H1 (cell line): Measurements from ENCODE around the gene CNRIP1.

ENCODE experiments used
- CREB1 ChIP-seq: IDR thresholded peaks from 2 replicates; pipeline ENCODE4 v1.6.1; 2012; ENCODE audit warnings: inconsistent platforms
- CTCF ChIP-seq, 3 experiments: IDR thresholded peaks; 1 replicate in 2 of 3; 2 replicates in 1 of 3; pipeline versions ENCODE4 v1.5.1 to v1.6.1; 2011; ENCODE audit warnings: low read length in 3 of 3, mild to moderate bottlenecking in 3 of 3, inconsistent platforms in 2 of 3, low read depth in 1 of 3, moderate library complexity in 1 of 3; ENCODE audit not compliant: insufficient read depth in 1 of 3; ENCODE audit errors: control extremely low read depth in 1 of 3
- EZH2 ChIP-seq: fragments of 200-600 bp; sonication (generic); IDR thresholded peaks from 2 replicates; pipeline ENCODE4 v1.7.1; 2012; ENCODE audit warnings: low read depth, mild to moderate bottlenecking, moderate library complexity, low read length, inconsistent platforms; ENCODE audit not compliant: severe bottlenecking
- HDAC2 ChIP-seq, 2 experiments: fragments of 300-600 bp in 1 of 2; sonication (generic) in 1 of 2; IDR thresholded peaks; 2 replicates each; pipeline ENCODE4 v1.6.1; 2011 to 2012; ENCODE audit warnings: low read depth in 2 of 2, low read length in 2 of 2, mild to moderate bottlenecking in 2 of 2, moderate library complexity in 2 of 2, borderline replicate concordance in 1 of 2, inconsistent platforms in 1 of 2
- JUN ChIP-seq: IDR thresholded peaks from 2 replicates; pipeline ENCODE4 v1.6.1; 2011; ENCODE audit warnings: low read depth, mild to moderate bottlenecking, improper control_type of control experiment, low read length
- KDM1A ChIP-seq: fragments of 200-600, 300-600 bp; sonication (generic); IDR thresholded peaks from 2 replicates; pipeline ENCODE4 v1.7.1; 2016; ENCODE audit warnings: mild to moderate bottlenecking, low read length, borderline replicate concordance
- MAFK ChIP-seq: IDR thresholded peaks from 2 replicates; pipeline ENCODE4 v1.6.1; 2012; ENCODE audit warnings: low read depth, mild to moderate bottlenecking, improper control_type of control experiment, low read length
- POLR2A ChIP-seq, 2 experiments: IDR thresholded peaks; 1 replicate in 1 of 2; 2 replicates in 1 of 2; pipeline ENCODE4 v1.6.1; 2011; ENCODE audit warnings: low read depth in 2 of 2, low read length in 2 of 2, mild to moderate bottlenecking in 2 of 2; ENCODE audit errors: control extremely low read depth in 1 of 2
- POLR2AphosphoS5 ChIP-seq: IDR thresholded peaks from 2 replicates; pipeline ENCODE4 v1.6.1; 2011; ENCODE audit warnings: low read depth, low read length
- RAD21 ChIP-seq, 2 experiments: IDR thresholded peaks in 1 of 2; conservative IDR thresholded peaks in 1 of 2; 2 replicates each; pipeline ENCODE4 v1.6.1; 2011; ENCODE audit warnings: low read depth in 2 of 2, low read length in 2 of 2, improper control_type of control experiment in 1 of 2, inconsistent platforms in 1 of 2, mild to moderate bottlenecking in 1 of 2, moderate library complexity in 1 of 2
- RBBP5 ChIP-seq: IDR thresholded peaks from 2 replicates; pipeline ENCODE4 v1.7.1; 2012; ENCODE audit warnings: low read depth, mild to moderate bottlenecking, inconsistent platforms, low read length, moderate library complexity, borderline replicate concordance
- SIN3A ChIP-seq, 2 experiments: IDR thresholded peaks in 1 of 2; conservative IDR thresholded peaks in 1 of 2; 2 replicates each; pipeline ENCODE4 v1.6.1; 2011 to 2012; ENCODE audit warnings: low read length in 2 of 2, improper control_type of control experiment in 1 of 2, low read depth in 1 of 2, mild to moderate bottlenecking in 1 of 2
- SP1 ChIP-seq: IDR thresholded peaks from 2 replicates; pipeline ENCODE4 v1.6.1; 2011; ENCODE audit warnings: low read depth, low read length
- TEAD4 ChIP-seq: IDR thresholded peaks from 2 replicates; pipeline ENCODE4 v1.6.1; 2012; ENCODE audit warnings: low read depth, low read length, inconsistent platforms, mixed read lengths

GRCh38 chr2:68294913-68295312, 24.8 kb downstream of the CNRIP1 start:
- TF ChIP-seq EZH2: no peak
- TF ChIP-seq SIN3A (conservative IDR thresholded peaks at IDR 0.05 in 1 of 2, IDR thresholded peaks at IDR 0.05 in 1 of 2; ENCODE audit: low read depth in 1 of 2, low read length in 2 of 2): no peak
- TF ChIP-seq RAD21 (IDR thresholded peaks at IDR 0.05 in 1 of 2, conservative IDR thresholded peaks at IDR 0.05 in 1 of 2; ENCODE audit: low read depth in 2 of 2, low read length in 2 of 2): no peak
- TF ChIP-seq HDAC2 (IDR thresholded peaks at IDR 0.05; ENCODE audit: borderline replicate concordance in 1 of 2, low read depth in 2 of 2, low read length in 2 of 2): no peak
- no peak for TF ChIP-seq CTCF (IDR thresholded peaks at IDR 0.05; ENCODE audit: control extremely low read depth in 1 of 3, insufficient read depth in 1 of 3, low read depth in 1 of 3, low read length in 3 of 3)
- no peak for TF ChIP-seq RBBP5
- no peak for TF ChIP-seq POLR2AphosphoS5
- TF ChIP-seq POLR2A (IDR thresholded peaks at IDR 0.05; ENCODE audit: control extremely low read depth in 1 of 2, low read depth in 2 of 2, low read length in 2 of 2): no peak
- no peak for TF ChIP-seq SP1
- TF ChIP-seq CREB1: no peak
- no peak for TF ChIP-seq MAFK
- no peak for TF ChIP-seq JUN
- TF ChIP-seq KDM1A: no peak
- no peak for TF ChIP-seq TEAD4
